NOMO-1 (cell line): ENCODE data around the gene UBA52.
"Not testable (repeated sequence)": the region's sequence is repeated elsewhere in the genome, so short reads cannot be mapped to it uniquely, and the experiment has no call there.

ENCODE experiments used
- DNase-seq, 2 experiments: peaks; one replicate each; lab custom pipeline; 2025; ENCODE audit not compliant: unreplicated experiment in 2 of 2; lab: John Stamatoyannopoulos, UW

UBA52 gene

DNA sequence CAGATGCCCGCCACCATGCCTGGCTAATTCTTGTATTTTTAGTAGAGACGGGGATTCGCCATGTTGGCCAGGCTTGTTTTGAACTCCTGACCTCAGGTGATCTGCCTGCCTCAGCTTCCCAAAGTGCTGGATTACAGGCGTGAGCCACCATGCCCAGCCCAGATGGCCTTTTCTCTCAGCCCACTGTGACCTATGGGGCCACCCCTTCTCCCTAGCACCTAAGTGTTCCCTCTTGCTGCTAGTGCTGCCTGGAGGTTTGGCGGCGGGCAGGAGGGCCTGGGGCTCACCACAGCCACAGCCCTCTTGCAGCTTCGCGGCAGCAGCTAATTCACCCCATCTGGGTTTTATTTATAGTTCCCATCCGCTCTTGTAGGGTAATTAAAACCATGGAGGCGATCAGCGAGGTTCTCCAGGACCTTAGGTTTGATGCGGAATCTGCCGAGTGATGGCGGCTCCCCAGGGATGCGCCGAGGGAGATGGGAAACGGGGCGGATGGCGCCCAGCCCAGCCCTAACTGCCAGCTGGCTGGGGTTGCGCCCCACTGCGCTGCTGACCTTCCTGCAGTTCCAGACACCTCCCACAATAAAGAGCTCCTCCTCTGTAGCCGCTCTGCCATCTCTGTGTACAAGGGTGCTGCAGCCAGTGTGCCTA is 20.2 kb downstream of the UBA52 start:
- DNase-seq, result no peak

DNA sequence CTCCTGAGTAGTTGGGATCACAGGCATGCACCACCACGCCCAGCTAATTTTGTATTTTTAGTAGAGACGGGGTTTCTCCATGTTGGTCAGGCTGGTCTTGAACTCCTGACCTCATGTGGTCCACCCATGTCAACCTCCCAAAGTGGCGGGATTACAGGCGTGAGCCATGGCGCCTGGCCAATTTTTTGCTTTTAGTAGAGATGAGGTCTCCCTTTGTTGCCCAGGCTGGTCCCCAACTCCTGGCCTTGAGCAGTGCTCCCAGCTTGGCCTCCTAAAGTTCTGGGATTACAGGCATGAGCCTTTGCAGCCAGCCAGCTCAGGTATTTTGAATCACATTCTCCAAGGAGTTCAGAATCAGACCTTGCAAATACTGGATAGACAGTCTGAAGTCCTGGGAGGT is 21.1 kb downstream of the UBA52 start:
- not testable (repeated sequence) for DNase-seq

DNA sequence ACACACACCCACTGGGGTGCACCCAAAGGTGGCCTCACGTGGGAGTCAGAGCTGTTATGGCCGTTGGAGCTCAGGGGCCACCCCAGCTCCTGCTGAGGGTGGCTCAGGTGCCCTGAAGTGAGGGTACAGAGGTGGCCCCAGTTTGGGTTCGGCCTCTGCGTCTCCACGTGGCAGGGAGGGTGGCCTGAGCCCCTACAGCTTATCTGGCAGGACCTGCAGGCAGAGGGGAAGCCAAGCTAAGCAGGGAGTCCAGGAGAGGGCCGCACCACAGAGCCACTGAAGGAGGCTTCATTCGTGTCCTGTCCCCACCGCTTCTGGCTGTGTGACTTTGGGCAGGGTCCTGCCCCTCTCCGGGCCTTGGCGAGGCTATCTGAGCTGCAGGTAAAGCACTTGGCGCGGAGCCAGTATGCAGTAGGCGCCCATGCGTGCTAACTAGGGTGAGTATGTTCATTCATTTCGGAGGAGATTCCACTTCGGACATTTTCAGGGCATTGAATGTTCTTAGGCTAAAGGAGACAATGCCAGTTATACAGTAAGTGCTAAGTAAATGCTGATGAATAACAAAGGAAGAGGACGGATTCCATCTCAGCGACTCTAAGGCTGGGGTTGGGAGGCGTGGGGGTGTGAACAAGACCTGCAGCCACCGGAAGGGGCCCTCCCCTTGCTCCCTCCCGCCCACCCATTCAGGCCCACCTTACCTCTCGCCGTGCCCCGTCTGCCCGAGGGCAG is 21.9 kb downstream of the UBA52 start:
- no peak for DNase-seq

DNA sequence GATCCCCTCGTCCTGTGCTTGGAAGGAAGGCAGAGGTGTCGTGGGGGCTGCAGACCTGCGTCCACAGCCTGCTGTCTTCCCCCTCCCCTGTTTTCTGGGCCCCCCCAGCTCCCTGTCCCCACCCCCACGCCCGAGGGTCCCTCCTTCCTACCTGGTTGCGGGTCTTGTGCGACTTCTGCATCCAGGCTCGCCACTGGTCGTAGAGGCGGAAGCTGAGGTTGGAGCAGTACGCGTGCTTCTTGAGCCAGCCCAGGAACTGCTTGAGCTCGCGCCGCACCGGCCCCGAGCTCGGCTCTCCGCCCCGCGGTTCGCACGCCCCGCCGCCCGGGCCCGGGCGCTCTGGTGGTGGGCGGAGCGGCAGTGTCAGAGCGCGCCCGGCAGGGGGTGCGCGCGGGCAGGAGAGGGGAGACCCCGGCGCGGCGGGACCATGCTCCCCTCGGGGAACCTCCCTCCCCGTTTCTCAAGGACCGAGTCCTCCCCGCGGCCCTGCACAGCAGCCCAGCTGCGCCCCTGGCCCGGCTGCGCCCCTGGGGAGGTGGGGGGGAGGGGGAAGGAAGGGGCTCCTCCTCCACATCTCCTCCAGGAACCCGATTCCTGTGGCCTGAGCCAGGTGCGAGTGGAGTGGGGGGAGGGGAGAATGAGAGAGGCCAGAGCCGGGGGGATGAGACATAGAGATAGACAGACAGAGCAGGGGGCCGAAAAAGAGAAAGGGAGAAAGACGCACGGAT is 22.6 kb downstream of the UBA52 start:
- peak; percentile 77 to 84 for DNase-seq

DNA sequence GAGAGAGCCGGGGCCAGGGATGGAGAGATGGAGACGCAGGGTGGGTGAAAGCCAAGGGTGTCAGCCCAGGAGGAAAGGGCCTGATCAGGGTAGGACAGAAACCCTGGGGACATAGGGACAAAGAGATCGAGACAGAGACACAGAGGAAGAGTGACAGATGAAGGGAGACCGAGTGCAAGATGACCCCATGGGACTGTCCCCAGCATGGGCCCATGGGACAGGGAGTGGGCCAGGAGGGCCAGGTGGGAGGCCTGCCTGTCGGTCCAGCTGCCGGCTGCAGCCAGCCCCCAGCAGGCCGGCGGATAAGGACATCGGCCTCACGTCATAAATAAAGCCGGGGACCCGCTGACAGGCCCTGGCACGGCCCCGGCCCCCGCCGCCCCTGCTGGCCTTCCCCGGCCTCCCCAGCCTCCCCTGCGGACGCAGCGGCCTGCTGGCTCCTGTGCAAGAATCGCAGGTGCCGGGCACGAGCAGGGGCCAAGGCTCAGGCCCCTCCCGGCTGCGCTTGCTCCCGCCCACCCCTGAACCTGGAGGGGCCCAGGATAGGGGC is 23.2 kb downstream of the UBA52 start:
- DNase-seq, result no peak

DNA sequence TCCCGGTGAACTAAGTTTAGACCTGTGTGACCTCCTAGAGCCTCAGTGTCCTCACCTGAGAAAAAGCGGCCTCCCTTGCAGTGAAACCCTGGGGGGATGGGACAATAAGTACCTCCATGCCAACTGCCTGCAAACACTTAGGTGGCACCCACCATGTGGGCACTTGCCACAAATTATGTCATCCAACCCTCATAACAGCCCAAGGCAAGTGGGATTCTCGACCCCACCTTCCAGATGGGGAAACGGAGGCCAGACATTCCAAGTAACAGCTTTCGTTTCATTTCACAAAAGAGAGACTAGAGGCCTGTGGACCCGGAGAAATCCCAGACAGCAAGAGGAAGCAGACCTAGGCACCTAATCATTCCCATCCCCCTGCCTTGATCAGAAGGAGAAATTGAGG is 23.8 kb downstream of the UBA52 start:
- DNase-seq, result no peak

DNA sequence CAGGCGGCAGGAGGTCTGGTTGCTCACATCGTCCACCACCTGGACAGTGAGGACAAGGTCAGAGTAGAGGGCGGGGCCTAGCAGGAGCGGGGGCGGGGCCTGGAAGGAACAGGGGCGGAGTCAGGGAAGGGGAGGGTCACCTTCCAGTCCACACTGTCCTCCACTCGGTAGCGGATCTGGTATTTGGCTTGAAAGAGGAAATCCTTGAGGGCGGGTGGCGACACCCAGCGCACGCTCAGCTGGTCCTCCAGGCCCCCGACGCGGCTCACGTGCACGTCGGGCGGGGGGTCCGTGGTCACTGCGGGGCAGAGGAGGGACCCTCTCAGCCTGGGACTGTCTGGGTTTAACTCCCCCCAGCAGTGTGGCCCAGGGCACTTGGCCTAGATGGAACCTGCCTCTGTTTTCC is 25.1 kb downstream of the UBA52 start:
- peak; percentile 27 to 51 for DNase-seq

DNA sequence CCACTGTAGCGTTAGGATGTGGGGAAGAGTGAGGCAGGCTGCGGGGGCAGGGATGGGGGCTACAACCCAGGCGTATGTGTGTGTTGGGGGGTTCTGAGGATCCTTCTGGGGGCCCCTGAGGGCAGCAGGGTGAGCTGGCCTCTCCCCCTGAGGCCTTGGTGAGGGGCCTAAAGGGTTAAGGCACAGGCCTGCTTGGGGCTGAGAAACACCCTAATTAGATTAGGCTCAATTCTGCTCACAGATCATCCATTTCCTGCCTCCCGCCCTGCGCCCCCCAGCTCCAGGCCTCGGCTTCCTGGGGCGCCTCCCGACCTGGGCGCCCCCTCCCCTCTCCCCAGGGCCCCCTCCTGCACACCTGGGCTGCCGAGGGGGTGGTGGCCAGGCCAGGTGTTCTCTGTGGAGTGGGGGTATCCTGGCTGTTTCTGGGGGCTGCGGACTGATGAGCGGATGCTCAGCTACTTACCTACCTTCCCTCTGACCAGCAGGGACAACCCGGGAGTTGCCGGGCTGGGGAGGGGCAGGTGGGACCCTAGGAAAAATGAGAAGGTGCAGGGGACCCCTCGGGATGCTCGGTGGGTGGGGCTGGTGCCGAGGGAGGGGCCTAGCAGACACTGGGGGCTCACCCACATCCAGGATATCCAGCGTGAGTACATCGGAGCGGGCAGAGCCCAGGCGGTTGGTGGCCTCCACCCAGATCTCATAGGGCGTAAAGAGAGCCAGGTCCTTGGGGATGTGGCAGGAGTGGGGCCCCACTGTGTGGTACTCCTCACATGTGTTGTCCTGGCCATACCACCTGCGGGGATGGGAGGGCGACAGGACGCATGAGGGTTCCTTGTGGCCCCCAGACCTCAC is 26.4 kb downstream of the UBA52 start:
- no peak for DNase-seq

DNA sequence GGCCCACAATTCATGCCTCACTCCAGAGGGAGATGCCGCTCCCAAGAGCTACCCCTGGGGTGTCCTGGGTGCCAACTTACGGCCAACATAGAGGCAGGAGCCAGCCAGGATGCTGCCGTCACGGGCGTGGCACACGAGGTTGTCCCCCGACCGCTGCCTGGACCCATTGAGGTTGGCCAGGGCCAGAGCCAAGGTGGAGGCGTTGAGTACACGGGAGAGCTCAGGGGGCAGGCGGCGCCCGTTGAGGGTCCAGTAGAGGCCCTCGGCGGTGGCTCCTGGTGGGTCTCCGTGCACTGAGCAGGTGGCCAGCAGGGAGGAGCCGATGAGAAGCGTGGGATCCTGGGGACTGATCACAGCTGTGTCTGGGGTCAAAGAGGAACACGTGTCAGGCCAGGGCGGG is 27.8 kb downstream of the UBA52 start:
- no peak for DNase-seq

DNA sequence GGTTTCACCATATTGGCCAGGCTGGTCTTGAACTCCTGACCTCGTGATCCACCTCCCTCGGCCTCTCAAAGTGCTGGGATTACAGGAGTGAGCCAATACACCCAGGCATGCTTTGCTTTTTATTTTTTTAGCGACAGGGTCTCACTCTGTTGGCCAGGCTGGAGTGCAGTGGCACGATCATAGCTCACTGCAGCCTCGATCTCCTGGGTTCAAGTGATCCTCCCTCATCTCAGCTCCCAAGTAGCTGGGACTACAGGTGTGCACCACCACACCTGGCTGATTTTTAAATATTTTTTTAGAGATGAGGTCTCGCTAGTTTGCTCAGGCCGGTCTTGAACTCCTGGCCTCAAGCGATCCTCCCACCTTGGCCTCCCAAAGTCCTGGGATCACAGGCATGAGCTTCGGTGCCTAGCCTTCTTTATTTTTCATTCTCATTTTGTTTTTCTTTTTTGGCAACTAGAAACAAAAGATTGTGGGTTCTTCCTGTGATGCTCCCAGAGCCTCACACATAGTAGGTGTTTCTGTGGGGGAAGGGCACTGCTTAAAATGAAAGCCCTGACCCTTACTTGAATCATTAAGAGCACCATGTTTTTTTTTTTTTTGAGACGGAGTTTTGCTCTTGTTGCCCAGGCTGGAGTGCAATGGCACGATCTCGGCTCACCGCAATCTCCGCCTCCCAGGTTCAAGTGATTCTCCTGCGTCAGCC is 29.2 kb downstream of the UBA52 start:
- not testable (repeated sequence) for DNase-seq

DNA sequence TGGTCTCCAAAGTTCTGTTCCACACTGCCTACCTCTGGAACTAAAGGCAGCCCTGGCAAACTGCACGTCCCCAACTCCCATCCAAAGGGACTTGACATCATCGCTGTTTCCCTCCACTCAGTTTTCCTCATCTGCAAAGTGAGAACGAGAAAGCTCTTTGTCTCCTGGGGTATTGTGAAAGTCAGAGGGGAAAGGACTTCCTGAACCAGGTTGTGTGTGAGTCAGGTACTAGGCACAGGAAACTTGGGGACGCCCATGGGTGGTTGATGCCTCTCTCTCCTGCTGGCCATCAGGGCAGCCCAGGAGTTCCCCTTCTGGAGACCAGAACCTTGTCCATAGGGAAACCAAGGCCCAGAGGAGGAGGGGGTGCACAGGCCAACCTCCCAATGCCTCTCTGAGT is 30.2 kb downstream of the UBA52 start:
- DNase-seq, result no peak

DNA sequence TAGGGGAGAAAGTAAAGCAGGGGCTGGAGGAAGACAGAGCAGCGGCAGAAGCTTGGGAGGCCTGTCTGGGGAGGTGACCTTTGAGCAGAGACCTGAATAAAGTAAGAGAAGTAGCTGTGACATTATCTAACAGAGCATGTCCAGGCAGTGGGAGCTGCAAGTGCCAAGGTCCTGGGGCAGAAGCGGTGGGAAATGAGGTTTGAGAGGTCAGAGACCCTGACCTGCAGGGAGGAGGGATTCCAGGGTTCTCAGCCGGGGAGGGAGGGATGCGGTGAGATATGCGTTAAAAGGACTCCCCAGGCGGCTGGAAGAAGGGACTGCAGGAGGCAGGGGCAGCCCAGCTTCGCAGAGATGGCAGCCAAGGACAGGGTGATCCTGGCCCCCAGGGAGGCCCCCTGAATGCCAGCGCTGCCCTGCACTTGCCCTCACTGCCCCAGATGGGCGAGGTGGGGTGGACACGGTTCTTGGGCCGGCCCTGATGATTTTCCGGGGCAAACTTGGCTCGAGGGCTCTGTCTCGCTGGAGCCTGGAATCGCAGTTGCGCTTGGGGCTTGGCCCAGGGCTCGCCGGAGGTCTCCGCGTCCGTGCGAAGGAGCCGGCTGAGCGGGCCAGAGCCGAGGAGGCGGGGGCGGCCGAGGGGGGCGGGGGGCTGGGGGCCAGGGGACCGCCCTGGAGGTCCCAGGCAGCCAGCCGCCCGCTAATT is 31.7 kb downstream of the UBA52 start:
- peak; percentile 13 to 15 for DNase-seq

DNA sequence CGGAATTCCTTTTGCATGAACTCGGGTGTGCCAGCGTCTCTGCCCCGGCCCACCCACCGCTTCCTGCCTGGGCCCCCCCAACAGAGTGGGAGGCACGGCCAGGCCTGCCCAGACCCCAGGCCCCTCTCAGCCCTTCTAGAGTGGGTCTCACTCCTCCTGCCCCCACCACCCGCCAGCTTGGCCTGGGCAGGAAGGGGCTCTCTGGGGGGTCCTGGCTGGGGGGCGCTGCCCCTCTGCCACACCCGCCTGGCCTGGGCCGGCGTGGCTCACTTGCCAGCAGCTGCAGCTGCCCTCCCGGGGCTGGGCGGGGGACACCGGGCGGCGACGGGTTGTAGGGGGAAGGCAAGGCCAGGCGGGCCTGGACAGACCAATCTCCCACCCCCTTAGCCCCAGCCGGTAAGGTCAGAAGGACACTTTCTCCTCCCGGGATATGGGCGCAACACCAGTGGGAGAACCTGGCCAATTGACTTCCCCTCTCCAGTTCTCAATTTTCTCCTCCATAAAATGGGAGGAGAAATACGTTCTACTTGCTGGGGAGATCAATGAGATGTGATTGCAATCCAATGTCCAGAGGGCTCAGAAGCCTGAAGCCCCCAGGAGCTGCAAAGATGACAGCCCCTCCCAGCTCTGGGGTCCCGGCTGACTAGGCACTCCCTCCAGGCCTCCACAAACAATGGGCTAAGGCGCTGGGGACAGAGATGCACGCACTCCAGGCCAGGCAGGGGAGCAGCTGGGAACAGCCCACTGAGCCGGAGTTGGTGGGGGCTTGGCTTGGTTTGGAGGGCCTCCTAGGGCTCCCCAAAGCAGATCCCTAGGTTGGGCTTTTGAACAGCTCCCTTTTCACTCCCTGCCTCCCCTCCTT is 32.5 kb downstream of the UBA52 start:
- no peak for DNase-seq

DNA sequence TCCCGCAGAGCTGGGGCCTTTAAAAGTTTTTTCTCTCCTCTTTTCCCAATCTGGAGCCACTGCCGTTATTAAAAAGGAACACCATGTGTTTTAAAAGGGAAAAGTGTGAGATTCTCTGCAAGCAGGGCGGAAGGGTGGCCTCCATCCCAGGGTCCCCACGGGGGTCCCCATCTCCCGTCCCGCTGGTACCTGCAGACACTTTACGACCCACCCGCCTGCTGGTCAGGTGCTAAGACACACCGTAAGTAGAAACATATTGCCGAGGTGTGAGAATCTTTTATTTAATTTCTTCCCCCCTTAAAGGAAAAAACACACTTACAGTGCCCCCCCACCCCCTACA is 33.1 kb downstream of the UBA52 start:
- DNase-seq, result no peak

DNA sequence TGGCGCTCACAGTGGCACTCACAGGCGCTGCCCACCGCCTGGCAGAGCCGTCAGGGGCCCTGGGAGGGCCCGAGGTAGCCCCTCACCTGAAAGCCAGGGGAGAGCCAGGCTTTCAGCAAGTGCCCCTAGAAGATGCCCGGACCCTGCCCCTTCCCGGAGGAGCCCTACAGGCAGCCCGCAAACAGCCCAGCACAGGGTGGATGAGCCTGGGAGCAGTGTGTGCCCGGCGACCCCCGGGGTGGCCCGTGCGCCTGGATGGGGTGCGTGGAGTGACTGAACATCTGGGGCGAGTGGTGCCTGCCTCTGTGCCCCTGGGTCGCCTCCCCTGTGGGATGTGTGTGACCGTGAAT is 33.5 kb downstream of the UBA52 start:
- no peak for DNase-seq

DNA sequence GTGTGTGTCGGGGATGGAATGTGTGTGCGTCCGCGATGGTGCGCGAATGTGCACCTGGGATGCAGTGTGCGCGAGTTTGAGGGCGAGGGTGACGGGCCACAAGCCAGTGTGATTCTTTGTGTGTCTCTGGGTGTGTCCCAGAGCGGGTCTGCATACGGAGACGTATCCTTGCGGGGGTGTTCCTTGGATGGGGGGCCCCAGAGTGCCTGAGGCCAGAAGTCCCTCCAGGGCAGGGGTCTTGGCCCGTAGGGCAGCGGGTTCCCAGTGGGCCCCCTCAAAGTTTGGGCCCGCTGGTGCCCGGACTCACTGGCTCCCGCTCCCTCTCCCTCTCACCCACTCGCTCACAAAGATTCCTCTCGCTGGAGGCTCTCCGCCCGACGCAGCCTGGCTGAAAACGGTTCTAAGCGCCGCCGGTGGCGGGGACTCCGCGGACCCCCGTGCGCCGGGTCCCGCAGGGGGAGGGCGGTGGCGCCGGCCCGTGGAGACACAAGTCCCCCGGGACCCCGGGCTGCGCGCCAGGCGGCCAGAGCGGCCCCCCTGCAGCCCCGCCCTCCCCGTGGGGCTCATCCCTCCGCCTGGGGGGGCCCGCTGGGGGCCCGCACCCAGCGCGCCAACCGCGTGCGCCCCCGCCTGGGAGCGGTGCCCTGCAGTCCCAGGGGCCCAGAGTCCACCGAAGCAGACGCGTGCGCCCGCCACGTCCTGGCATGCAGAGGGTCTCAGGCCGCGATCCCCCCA is 34.1 kb downstream of the UBA52 start:
- DNase-seq, result no peak

DNA sequence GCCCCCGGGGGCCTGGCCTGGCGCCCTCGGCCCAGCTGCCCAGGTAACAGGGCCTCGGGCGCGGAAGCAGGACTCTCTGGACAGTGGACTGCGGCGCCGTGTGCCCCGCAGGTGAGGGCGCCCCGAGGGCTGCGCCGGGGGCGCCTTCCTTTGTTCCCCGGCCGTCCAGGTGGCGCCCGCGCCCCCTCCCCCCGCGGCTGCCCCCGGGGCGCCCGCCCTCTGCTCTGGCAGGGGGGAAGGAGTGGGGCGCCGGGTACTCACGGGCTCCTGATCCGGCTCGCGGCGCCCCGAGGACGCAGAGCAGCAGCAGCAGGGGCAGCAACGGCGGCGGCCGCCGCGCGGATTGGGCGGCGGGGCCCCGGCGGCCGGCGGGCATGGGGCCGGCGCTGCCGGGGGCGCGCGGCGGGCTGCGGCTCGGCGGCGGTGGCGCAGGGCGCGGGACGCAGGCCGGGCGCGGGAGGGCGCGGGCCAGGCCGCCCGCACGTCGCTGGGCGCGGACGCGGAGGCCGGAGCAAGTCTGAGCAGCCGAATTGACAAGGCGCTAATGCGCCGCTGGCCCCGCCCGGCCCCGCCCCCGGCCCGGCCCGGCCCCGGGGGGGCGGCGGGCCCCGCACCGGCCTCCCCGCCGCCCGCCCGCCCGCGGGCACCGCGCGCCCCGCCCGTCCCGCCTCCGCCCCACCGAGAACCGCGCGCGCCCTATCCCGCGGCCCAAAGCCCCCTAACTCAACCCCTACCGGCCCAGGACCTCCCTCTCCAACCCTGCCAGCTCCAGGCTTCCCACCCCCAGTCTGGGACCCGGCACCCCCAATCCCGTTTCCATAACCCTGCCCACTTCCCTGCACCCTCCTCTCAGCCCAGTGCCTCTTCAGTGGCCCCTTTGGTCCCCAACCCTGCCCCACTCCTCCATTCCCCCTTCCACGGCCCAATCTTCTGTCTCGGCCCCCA is 34.9 kb downstream of the UBA52 start, which contains the start of gene CRLF1:
TSS of gene CRLF1 (minus strand) at position 519 of the 945 bp plus-strand sequence. CDS start at position 376, 143 bp downstream.
- no peak for DNase-seq
